CD4-positive, alpha-beta T cell (primary cell): ENCODE data around the gene MAMLD1. TPM values are rescaled to one million over a fixed set of nuclear protein-coding genes. Genes with fewer than 3 reads are reported as not detected.

Experiments
- ATAC-seq: fragments of 200-7000 bp; cut with Tn5 transposase; one replicate; pipeline ENCODE4 v1.10.0; 2022; ENCODE audit warnings: mild to moderate bottlenecking; ENCODE audit not compliant: poor library complexity
- CTCF ChIA-PET: fragments of 350-600 bp; sonication (Branson Sonifier 250); formaldehyde crosslinking; loops from one replicate; lab custom pipeline; 2021; ENCODE audit warnings: antibody characterized with exemption, inconsistent platforms; lab: Charles Lee
- POLR2A ChIA-PET: fragments of 350-600 bp; sonication (Branson Sonifier 250); formaldehyde crosslinking; loops from one replicate; lab custom pipeline; 2021; ENCODE audit warnings: antibody characterized with exemption, inconsistent platforms; lab: Charles Lee
- DNase-seq, 14 experiments: peaks; one replicate each; pipeline ENCODE4 v3.0.0-alpha.2; 2013 to 2020; ENCODE audit warnings: mixed read lengths in 2 of 14
- H3K27ac ChIP-seq, 2 donors: one replicate each; pipeline versions ENCODE4 v1.5.1 to v1.7.0; 2013; ENCODE audit warnings: low read length in 2 of 2, low read depth in 1 of 2, mild to moderate bottlenecking in 1 of 2
- H3K27me3 ChIP-seq, 2 experiments: 1 replicate in 1 of 2; 2 replicates in 1 of 2; pipeline versions ENCODE4 v1.6.1 to v1.7.0; 2013; ENCODE audit warnings: low read length in 2 of 2, control low read depth in 1 of 2, mild to moderate bottlenecking in 1 of 2, moderate library complexity in 1 of 2; ENCODE audit not compliant: insufficient read depth in 2 of 2, control insufficient read depth in 1 of 2
- H3K36me3 ChIP-seq: one replicate; pipeline ENCODE4 v1.6.1; 2013; ENCODE audit warnings: low read length, control low read depth; ENCODE audit not compliant: insufficient read depth
- H3K4me1 ChIP-seq: one replicate; pipeline ENCODE4 v1.6.1; 2013; ENCODE audit warnings: low read length, control low read depth; ENCODE audit not compliant: insufficient read depth
- H3K4me3 ChIP-seq: one replicate; pipeline ENCODE4 v1.5.1; 2013; ENCODE audit warnings: mild to moderate bottlenecking, low read length, moderate library complexity
- H3K9me3 ChIP-seq, 2 experiments: 1 replicate in 1 of 2; 2 replicates in 1 of 2; pipeline versions ENCODE4 v1.6.1 to v1.7.0; 2013; ENCODE audit warnings: low read length in 2 of 2, mild to moderate bottlenecking in 2 of 2, control low read depth in 1 of 2, moderate library complexity in 1 of 2; ENCODE audit not compliant: control insufficient read depth in 1 of 2, insufficient read depth in 1 of 2
- H3K27ac Mint-ChIP-seq: one replicate; pipeline ENCODE4 v1.8.0; 2020; ENCODE audit warnings: mixed read lengths
- H3K27me3 Mint-ChIP-seq: one replicate; pipeline ENCODE4 v1.8.0; 2021; ENCODE audit warnings: mixed read lengths
- H3K36me3 Mint-ChIP-seq: one replicate; pipeline ENCODE4 v1.8.0; 2021; ENCODE audit warnings: low read depth, mixed read lengths
- H3K4me1 Mint-ChIP-seq: one replicate; pipeline ENCODE4 v1.8.0; 2021; ENCODE audit warnings: low read depth, mixed read lengths
- H3K4me3 Mint-ChIP-seq: one replicate; pipeline ENCODE4 v1.8.0; 2020; ENCODE audit warnings: mild to moderate bottlenecking, mixed read lengths
- H3K9me3 Mint-ChIP-seq: one replicate; pipeline ENCODE4 v1.8.0; 2020; ENCODE audit warnings: mixed read lengths
- intact Hi-C, 2 experiments: fragments of 100-400 bp; cut with DNase I in 1 of 2; cut with micrococcal nuclease in 1 of 2; formaldehyde crosslinking; loops; one replicate each; pipeline versions ENCODE4 v1.15.1 to v1.9.0; 2023 to 2025; cut with DNase I, micrococcal nuclease
- total RNA-seq, 174 experiments: library from RNA in 2 of 174; stranded (reverse) in 2 of 174; gene quantifications; one replicate each; pipeline ENCODE4 v1.2.3 and lab custom pipeline; 2021 to 2026
- TF ChIP-seq, protein P1 (sequence below): fragments of 200-600 bp; IDR thresholded peaks from one replicate; pipeline ENCODE4 v1.8.0; 2022; ENCODE audit warnings: antibody characterized with exemption, mild to moderate bottlenecking

The MAMLD1 gene
- total RNA-seq, 2 experiments from 2014 or later = 0.45 to 0.96 TPM

DNA sequence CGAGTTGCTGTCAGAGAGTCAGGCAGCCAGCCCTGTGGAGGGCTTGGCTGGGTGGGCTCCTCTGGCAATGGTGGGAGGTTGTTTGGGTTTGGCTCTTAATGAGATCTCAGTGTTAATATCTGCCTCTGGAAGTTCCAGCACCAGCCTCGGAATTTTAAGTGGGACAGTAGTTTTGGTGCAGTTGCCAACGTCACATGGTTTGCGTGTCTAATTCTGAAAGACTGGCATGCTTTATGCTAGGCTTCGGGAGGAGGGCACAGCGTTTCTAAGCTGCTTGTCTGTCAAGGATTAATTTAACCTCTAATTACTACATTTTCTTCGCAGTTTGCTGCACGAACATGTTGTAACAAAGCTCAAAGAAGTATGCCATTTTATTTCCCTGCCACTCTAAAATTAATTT is 9.2 kb downstream of the MAMLD1 start:
- Histone ChIP-seq H3K27me3 (no peaks in the 10 kb centered on the region), H3K4me1 (no peaks in the 10 kb centered on the region), H3K36me3 (no peaks in the 10 kb centered on the region), H3K9me3 (no peaks in the 10 kb centered on the region), H3K27ac (no peak overlapping the region), H3K4me3 (no peak overlapping the region)
- intact Hi-C loops = loop anchor here in 1 of 2 experiments (5.0 to 10.0 kb wide), 2 partner anchors 110 to 523 kb away; partner anchors contain the start of gene CD99L2
- Mint-ChIP-seq H3K27ac (no peak overlapping the region), H3K4me1 (no peaks in the 10 kb centered on the region), H3K4me3 (no peak overlapping the region), H3K36me3 (no peaks in the 10 kb centered on the region), H3K9me3 (no peaks in the 10 kb centered on the region), H3K27me3 (no peaks in the 10 kb centered on the region)
- TF ChIP-seq, protein P1, sequence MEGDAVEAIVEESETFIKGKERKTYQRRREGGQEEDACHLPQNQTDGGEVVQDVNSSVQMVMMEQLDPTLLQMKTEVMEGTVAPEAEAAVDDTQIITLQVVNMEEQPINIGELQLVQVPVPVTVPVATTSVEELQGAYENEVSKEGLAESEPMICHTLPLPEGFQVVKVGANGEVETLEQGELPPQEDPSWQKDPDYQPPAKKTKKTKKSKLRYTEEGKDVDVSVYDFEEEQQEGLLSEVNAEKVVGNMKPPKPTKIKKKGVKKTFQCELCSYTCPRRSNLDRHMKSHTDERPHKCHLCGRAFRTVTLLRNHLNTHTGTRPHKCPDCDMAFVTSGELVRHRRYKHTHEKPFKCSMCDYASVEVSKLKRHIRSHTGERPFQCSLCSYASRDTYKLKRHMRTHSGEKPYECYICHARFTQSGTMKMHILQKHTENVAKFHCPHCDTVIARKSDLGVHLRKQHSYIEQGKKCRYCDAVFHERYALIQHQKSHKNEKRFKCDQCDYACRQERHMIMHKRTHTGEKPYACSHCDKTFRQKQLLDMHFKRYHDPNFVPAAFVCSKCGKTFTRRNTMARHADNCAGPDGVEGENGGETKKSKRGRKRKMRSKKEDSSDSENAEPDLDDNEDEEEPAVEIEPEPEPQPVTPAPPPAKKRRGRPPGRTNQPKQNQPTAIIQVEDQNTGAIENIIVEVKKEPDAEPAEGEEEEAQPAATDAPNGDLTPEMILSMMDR = no peak
- ATAC-seq (no peak), DNase-seq (no peak)
- ChIA-PET CTCF (no interaction called here), POLR2A (no interaction called here)

DNA sequence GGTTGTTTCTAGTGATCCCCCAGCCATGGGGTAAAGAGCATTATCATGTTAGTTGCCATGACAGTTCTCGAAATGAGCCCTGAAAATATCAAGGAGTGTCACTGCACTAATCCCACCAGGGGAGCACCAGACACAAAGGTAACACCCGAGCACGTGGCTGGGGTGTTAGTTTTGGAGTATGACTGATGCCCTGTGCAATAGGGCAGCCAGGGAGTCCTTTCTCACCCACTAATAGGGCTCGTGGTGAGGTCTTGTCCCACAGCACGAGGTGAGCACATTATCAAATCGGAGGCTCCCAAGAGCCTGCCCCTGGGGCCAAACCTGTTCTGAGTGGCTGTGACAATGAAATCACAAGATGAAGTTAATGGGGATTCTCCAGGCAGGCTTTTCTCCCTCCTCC is 9.6 kb downstream of the MAMLD1 start:
- Histone ChIP-seq H3K27me3 (no peaks in the 10 kb centered on the region), H3K9me3 (no peaks in the 10 kb centered on the region), H3K36me3 (no peaks in the 10 kb centered on the region), H3K4me1 (no peaks in the 10 kb centered on the region), H3K4me3 (no peak overlapping the region), H3K27ac (no peak overlapping the region)
- Mint-ChIP-seq H3K27ac (no peak overlapping the region), H3K36me3 (no peaks in the 10 kb centered on the region), H3K4me1 (no peaks in the 10 kb centered on the region), H3K9me3 (no peaks in the 10 kb centered on the region), H3K4me3 (no peak overlapping the region), H3K27me3 (no peaks in the 10 kb centered on the region)
- TF ChIP-seq, protein P1 = no peak
- intact Hi-C loops = loop anchor here in 1 of 2 experiments (5.0 to 10.0 kb wide), 2 partner anchors 110 to 522 kb away; partner anchors contain the start of gene CD99L2
- ChIA-PET CTCF (no interaction called here), POLR2A (no interaction called here)
- DNase-seq = no peak
- ATAC-seq = no peak

DNA sequence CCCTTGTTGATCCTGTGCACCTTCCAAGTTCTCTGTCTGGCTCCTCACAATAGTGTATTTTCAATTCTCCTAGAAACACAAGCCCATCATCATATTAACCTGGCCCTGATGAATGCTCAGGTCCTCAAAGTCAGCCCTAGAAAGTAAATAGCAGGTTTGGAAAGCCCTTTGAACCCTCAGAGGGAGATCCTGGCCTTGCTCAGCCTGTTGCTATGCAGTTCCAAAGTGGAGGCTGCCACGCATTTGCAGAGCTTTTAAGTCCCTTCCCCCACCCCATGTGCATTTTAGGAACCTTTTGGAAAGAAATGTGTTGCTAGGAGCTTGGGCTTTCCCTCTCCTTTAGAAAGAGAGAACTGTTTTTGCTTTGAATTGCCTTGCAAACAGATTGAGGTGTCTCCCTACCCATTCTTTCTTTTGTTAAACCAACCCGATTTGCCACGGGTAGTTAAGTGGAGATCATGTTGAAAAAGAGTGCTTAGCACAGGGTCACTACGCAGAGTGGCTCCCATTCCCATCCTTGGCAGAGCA is 12.2 kb downstream of the MAMLD1 start:
- ATAC-seq = no peak
- intact Hi-C loops = loop anchor here in 1 of 2 experiments (10.0 kb wide), 1 partner anchor 519 kb away; the partner anchor contains the start of gene CD99L2
- DNase-seq = no peak
- no peak overlapping the region for H3K4me3 Mint-ChIP-seq
- H3K27ac Mint-ChIP-seq = no peak overlapping the region
- no peaks in the 10 kb centered on the region for H3K4me1 Mint-ChIP-seq
- no peaks in the 10 kb centered on the region for H3K36me3 Mint-ChIP-seq
- no peaks in the 10 kb centered on the region for H3K27me3 Mint-ChIP-seq
- no peak overlapping the region for H3K27ac ChIP-seq
- H3K36me3 ChIP-seq = no peaks in the 10 kb centered on the region
- H3K27me3 ChIP-seq = no peaks in the 10 kb centered on the region
- H3K4me3 ChIP-seq = no peak overlapping the region
- POLR2A ChIA-PET = no interaction called here
- TF ChIP-seq, protein P1 = no peak
- H3K9me3 ChIP-seq = no peaks in the 10 kb centered on the region
- no peaks in the 10 kb centered on the region for H3K9me3 Mint-ChIP-seq
- CTCF ChIA-PET = no interaction called here
- no peaks in the 10 kb centered on the region for H3K4me1 ChIP-seq
